ENCODE data around the gene ARRB2. TPM values are rescaled to one million over a fixed set of nuclear protein-coding genes. Genes with fewer than 3 reads are reported as not detected.
"Not testable (repeated sequence)": the region's sequence is repeated elsewhere in the genome, so short reads cannot be mapped to it uniquely, and the experiment has no call there.

Gene ARRB2
- total and polyA plus RNA-seq, 2 of the 4 experiments (the other 2 are of a cell fraction): 3.9 to 10.6 TPM

DNA sequence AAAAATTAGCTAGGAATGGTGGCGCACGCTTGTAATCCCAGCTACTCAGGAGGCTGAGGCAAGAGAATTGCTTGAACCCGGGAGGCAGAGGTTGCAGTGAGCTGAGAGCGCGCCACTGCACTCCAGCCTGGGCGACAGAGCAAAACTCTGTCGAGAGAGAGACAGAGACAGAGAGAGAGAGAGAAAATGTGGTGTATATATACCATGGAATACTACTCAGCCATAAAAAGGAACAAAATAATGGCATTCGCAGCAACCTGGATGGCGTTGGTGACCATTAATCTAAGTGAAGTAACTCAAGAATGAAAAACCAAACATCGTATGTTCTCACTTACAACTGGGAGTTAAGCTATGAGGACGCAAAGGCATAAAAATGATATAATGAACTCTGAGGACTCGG is 20.6 kb upstream of the ARRB2 start:
- peaks cover 18% of the 10 kb centered on the region for H4K20me1 ChIP-seq (ENCODE audit: insufficient read depth, low read length)
- H3K4me3 ChIP-seq (ENCODE audit: insufficient read depth, low read depth, low read length); H3K14ac ChIP-seq (replicated peaks; ENCODE audit: low read depth, low read length): not testable (repeated sequence)

More for the DNA sequence above, 20.6 kb upstream of the ARRB2 start:
- H3K27me3 ChIP-seq (ENCODE audit: control insufficient read depth, insufficient read depth, low read length); H3K56ac ChIP-seq (ENCODE audit: extremely low read depth, insufficient read depth, low read length); H2BK20ac ChIP-seq (ENCODE audit: low read depth, low read length); H3K4me1 ChIP-seq (ENCODE audit: control insufficient read depth, insufficient read depth, low read length); H3K23ac ChIP-seq (ENCODE audit: low read depth, low read length); H2AFZ ChIP-seq (replicated peaks; ENCODE audit: low read length, poor library complexity); CTCF ChIA-PET; H2BK5ac ChIP-seq (ENCODE audit: low read depth, low read length, poor library complexity, severe bottlenecking); dilution Hi-C loops (cut with HindIII; ENCODE audit: low sequenced_read_pairs, unreplicated experiment); H3K27ac ChIP-seq (ENCODE audit: insufficient read depth, low read length); DNase-seq; H4K91ac ChIP-seq (ENCODE audit: insufficient read depth, low read depth, low read length); BruUV-seq (replicated peaks); H3K4me2 ChIP-seq (ENCODE audit: low read depth, low read length); H2AK5ac ChIP-seq (ENCODE audit: low read depth, low read length); H2BK15ac ChIP-seq (ENCODE audit: low read depth, low read length); POLR2A ChIA-PET (ENCODE audit: unreplicated experiment); H3K9ac ChIP-seq (ENCODE audit: low read depth, low read length); H3K4ac ChIP-seq (ENCODE audit: low read depth, low read length); H4K8ac ChIP-seq (ENCODE audit: low read depth in 2 of 2, low read length in 2 of 2); intact Hi-C loops (cut with micrococcal nuclease); H2BK120ac ChIP-seq (ENCODE audit: low read depth, low read length); H2AK9ac ChIP-seq (replicated peaks; ENCODE audit: low read depth, low read length, poor library complexity); H3K18ac ChIP-seq (ENCODE audit: low read depth, low read length); in situ Hi-C loops (cut with MboI; ENCODE audit: low sequenced_read_pairs); H4K5ac ChIP-seq (ENCODE audit: low read depth, low read length); H3K9me3 ChIP-seq (ENCODE audit: control insufficient read depth, insufficient read depth, low read length); ATAC-seq (ENCODE audit: low read depth): not testable (repeated sequence)
- WGBS, 2 experiments (ENCODE audit: extremely low coverage in 2 of 2, insufficient read length in 1 of 2): no CpG with 5 or more reads among the region's 12 CpGs
- H3K9me1 ChIP-seq (ENCODE audit: insufficient read depth, low read length): peaks cover 12% of the 10 kb centered on the region; the same call in 1 of the 2 replicates
- peaks cover 7 to 44% of the 10 kb centered on the region in 2 experiments for H3K79me1 ChIP-seq (ENCODE audit: low read depth in 1 of 2, low read length in 2 of 2)
- peaks cover 18% of the 10 kb centered on the region; the same call in 1 of the 2 replicates for H3K36me3 ChIP-seq (ENCODE audit: control insufficient read depth, insufficient read depth, low read length)
